VCaP (cell line): Measurements from ENCODE around the gene GPC1.

Experiments
- H3K27ac ChIP-seq: fragments of 450-650 bp; 2 replicates; pipeline ENCODE4 v1.5.1; 2017
- CTCF ChIP-seq: fragments of 450-650 bp; conservative IDR thresholded peaks from 2 replicates; pipeline ENCODE4 v1.5.1; 2017; ENCODE audit warnings: mild to moderate bottlenecking, moderate library complexity

The GPC1 gene

GRCh38 chr2:240507778-240508251, 72.4 kb downstream of the GPC1 start:
- TF ChIP-seq CTCF = no peak

DNA sequence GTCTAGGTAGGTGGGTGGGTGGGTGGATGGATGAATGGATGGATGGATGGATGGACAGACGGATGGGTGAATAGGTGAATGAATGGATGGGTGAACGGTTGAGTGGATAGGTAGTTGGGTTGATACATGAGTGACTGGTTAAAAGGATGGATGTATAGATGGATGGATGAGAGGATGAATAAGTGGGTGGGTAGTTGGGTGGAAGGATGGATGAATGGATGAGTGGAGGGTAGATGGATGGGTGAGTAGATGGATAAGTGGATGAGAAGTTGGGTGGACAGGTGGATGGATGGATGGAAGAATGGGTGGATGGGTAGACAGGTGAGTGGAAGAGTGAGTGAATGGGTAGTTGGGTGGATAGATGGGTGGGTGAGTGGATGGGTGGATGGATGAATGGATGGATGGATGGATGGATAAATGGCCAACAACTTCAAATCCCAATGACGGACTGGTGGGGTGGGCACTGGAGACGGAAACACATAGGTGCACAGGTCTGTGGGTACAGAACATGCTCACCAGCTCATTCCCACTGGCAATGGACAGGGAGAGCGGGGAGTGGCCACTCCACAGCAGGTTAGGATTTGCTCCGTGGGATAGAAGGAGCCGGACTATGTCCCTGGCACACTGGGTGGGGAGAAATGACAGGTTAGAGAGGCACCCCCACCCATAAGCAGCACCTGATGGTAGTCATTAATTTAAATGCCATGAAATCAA, 73.5 kb downstream of the GPC1 start:
- H3K27ac ChIP-seq = no peak overlapping the region
- TF ChIP-seq CTCF = no peak

More at GRCh38 chr2:240507778-240508251, 72.4 kb downstream of the GPC1 start:
- H3K27ac ChIP-seq = no peak overlapping the region

GRCh38 chr2:240509667-240510512, 74.4 kb downstream of the GPC1 start:
- TF ChIP-seq CTCF = no peak
- no peak overlapping the region for H3K27ac ChIP-seq

DNA sequence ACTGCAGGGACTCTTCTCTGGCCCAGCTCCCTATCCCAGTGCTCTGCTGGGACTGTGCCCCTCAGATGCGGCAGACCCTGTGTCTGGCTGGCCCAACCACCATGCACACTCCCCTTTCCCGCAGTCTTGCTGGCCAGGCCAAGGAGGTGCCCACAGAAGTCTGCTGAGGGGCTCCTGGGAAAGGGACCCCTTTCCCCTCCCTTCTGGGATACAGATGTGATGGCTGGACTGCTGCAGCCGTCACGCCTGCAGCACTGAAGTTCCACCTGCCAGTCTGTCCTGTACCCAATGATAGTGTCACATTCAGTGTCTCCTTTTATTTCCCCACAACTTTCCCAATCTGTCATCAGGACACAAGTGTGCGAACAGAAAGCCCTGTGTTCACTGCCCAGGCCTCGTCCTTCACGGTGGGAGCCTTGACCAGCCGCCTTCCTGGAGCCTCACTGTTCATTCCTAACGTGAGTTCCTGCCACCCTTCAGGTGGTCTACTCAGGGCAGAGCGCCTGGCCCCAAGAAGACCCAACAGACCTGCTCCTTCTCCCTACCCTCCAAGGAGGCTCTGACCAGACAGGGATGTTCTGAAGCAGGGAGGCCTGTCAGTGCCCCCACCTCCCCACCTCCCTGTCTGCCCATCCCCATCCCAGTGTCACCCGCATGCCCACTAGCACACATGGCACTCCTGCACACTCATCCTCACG, 75.2 kb downstream of the GPC1 start:
- TF ChIP-seq CTCF = no peak
- H3K27ac ChIP-seq = no peak overlapping the region

- H3K27ac ChIP-seq = no peak overlapping the region
Measured at GRCh38 chr2:240511351-240512108, 76.1 kb downstream of the GPC1 start.

DNA sequence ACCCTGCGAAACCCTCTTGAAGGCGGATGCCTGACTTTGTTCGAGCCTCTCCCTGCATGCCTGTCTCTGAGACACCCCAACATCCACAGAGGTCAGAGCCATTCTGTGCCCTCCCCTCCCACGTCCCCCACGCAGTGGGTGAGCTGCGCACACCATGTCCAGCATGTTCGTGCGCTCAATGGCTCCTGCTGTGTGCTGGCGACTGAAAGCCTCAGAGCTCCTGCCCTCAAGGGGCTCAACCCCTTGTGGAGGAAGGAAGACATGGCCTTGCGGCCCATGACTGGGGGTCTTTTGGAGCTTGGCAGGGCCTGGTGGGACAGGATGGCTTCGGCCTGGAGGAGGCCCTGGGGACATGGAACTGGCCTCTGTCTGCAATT, 76.6 kb downstream of the GPC1 start:
- H3K27ac ChIP-seq = no peak overlapping the region
- TF ChIP-seq CTCF = no peak

More at GRCh38 chr2:240511351-240512108, 76.1 kb downstream of the GPC1 start:
- TF ChIP-seq CTCF = no peak
